Measurements from ENCODE around the gene PPP1R13B.

- no peak for TF ChIP-seq CTCF (IDR thresholded peaks at IDR 0.05)
- TF ChIP-seq EZH2 (IDR thresholded peaks at IDR 0.05) = no peak
Measured at GRCh38 chr14:103870144-103870876, 22.9 kb upstream of the PPP1R13B start.
